Stomach smooth muscle (tissue), 2 donors: Measurements from ENCODE around the gene ZNF217.
"Not testable (repeated sequence)": the region's sequence is repeated elsewhere in the genome, so short reads cannot be mapped to it uniquely, and the experiment has no call there.

Experiments used
- H3K27ac ChIP-seq: one replicate; pipeline ENCODE4 v1.7.0; 2013; ENCODE audit warnings: mild to moderate bottlenecking, low read length, inconsistent platforms
- H3K27me3 ChIP-seq, 2 donors: one replicate each; pipeline ENCODE4 v1.7.0; 2013; ENCODE audit warnings: low read length in 2 of 2; ENCODE audit not compliant: insufficient read depth in 2 of 2, control insufficient read depth in 1 of 2
- H3K36me3 ChIP-seq, 2 donors: one replicate each; pipeline ENCODE4 v1.7.0; 2013; ENCODE audit warnings: low read length in 2 of 2; ENCODE audit not compliant: control insufficient read depth in 2 of 2, insufficient read depth in 2 of 2
- H3K4me1 ChIP-seq: one replicate; pipeline ENCODE4 v1.7.0; 2013; ENCODE audit warnings: low read length; ENCODE audit not compliant: control insufficient read depth, insufficient read depth
- H3K4me3 ChIP-seq, 2 donors: one replicate each; pipeline ENCODE4 v1.7.0; 2013; ENCODE audit warnings: low read length in 2 of 2
- H3K9ac ChIP-seq, 2 donors: one replicate each; pipeline ENCODE4 v1.7.0; 2013; ENCODE audit warnings: low read length in 2 of 2, mild to moderate bottlenecking in 1 of 2
- H3K9me3 ChIP-seq, 2 donors: one replicate each; pipeline ENCODE4 v1.7.0; 2013; ENCODE audit warnings: low read length in 2 of 2; ENCODE audit not compliant: control insufficient read depth in 2 of 2
- donor health status: healthy.
- donor health status: Pancreatic carcinoma.

Gene ZNF217

GRCh38 chr20:53574259-53574789, 19.3 kb downstream of the ZNF217 start:
- H3K9ac ChIP-seq = no peak overlapping the region
- no peaks in the 10 kb centered on the region for H3K9me3 ChIP-seq
- H3K36me3 ChIP-seq = peaks cover 0 to 12% of the 10 kb centered on the region in 2 donors
- peaks cover 5% of the 10 kb centered on the region for H3K4me1 ChIP-seq
- no peak overlapping the region for H3K4me3 ChIP-seq
- no peak overlapping the region for H3K27ac ChIP-seq
- H3K27me3 ChIP-seq = no peaks in the 10 kb centered on the region

- Histone ChIP-seq H3K9ac (no peak overlapping the region), H3K27me3 (no peaks in the 10 kb centered on the region), H3K9me3 (no peaks in the 10 kb centered on the region), H3K27ac (no peak overlapping the region), H3K4me3 (no peak overlapping the region), H3K4me1 (peaks cover 2% of the 10 kb centered on the region), H3K36me3 (peaks cover 0 to 11% of the 10 kb centered on the region in 2 donors)
Observed at GRCh38 chr20:53571555-53572286, 21.9 kb downstream of the ZNF217 start.

GRCh38 chr20:53570446-53571276, 23.0 kb downstream of the ZNF217 start:
- Histone ChIP-seq H3K27ac (no peak overlapping the region), H3K4me3 (no peak overlapping the region), H3K9me3 (no peaks in the 10 kb centered on the region), H3K9ac (no peak overlapping the region), H3K27me3 (no peaks in the 10 kb centered on the region), H3K36me3 (peaks cover 0 to 2% of the 10 kb centered on the region in 2 donors), H3K4me1 (peaks cover 2% of the 10 kb centered on the region)

GRCh38 chr20:53569606-53570307, 23.9 kb downstream of the ZNF217 start:
- H3K36me3 ChIP-seq = no peaks in the 10 kb centered on the region
- no peak overlapping the region for H3K4me3 ChIP-seq
- H3K9ac ChIP-seq = no peak overlapping the region
- H3K27ac ChIP-seq = no peak overlapping the region
- H3K9me3 ChIP-seq = no peaks in the 10 kb centered on the region
- H3K4me1 ChIP-seq = peaks cover 2% of the 10 kb centered on the region
- H3K27me3 ChIP-seq = no peaks in the 10 kb centered on the region

GRCh38 chr20:53569005-53569404, 24.6 kb downstream of the ZNF217 start:
- no peaks in the 10 kb centered on the region for H3K27me3 ChIP-seq
- no peak overlapping the region for H3K9ac ChIP-seq
- no peak overlapping the region for H3K27ac ChIP-seq
- no peaks in the 10 kb centered on the region for H3K9me3 ChIP-seq
- no peak overlapping the region for H3K4me3 ChIP-seq
- no peaks in the 10 kb centered on the region for H3K36me3 ChIP-seq
- H3K4me1 ChIP-seq = peaks cover 2% of the 10 kb centered on the region

- no peaks in the 10 kb centered on the region for H3K36me3 ChIP-seq
- H3K27ac ChIP-seq = no peak overlapping the region
- H3K9ac ChIP-seq = no peak overlapping the region
- H3K9me3 ChIP-seq = no peaks in the 10 kb centered on the region
- H3K4me3 ChIP-seq = no peak overlapping the region
- H3K4me1 ChIP-seq = peaks cover 2% of the 10 kb centered on the region
- no peaks in the 10 kb centered on the region for H3K27me3 ChIP-seq
Observed at GRCh38 chr20:53568351-53568750, 25.3 kb downstream of the ZNF217 start.

GRCh38 chr20:53567379-53567917, 26.2 kb downstream of the ZNF217 start:
- Histone ChIP-seq H3K9me3 (no peaks in the 10 kb centered on the region), H3K4me3 (no peak overlapping the region), H3K4me1 (peaks cover 2% of the 10 kb centered on the region), H3K27me3 (no peaks in the 10 kb centered on the region), H3K9ac (no peak overlapping the region), H3K36me3 (no peaks in the 10 kb centered on the region), H3K27ac (no peak overlapping the region)

- H3K9me3 ChIP-seq, H3K9ac ChIP-seq, H3K27me3 ChIP-seq, H3K27ac ChIP-seq, H3K4me1 ChIP-seq, H3K36me3 ChIP-seq, H3K4me3 ChIP-seq: not testable (repeated sequence)
Observed at GRCh38 chr20:53566623-53567022, 27.0 kb downstream of the ZNF217 start.

GRCh38 chr20:53565254-53565653, 28.4 kb downstream of the ZNF217 start:
- Histone ChIP-seq H3K27ac (no peak overlapping the region), H3K4me1 (peaks cover 2% of the 10 kb centered on the region), H3K4me3 (no peak overlapping the region), H3K36me3 (no peaks in the 10 kb centered on the region), H3K9ac (no peak overlapping the region), H3K9me3 (no peaks in the 10 kb centered on the region), H3K27me3 (no peaks in the 10 kb centered on the region)

- not testable (repeated sequence) for H3K9me3 ChIP-seq, H3K27me3 ChIP-seq, H3K27ac ChIP-seq, H3K9ac ChIP-seq, H3K4me1 ChIP-seq, H3K4me3 ChIP-seq, H3K36me3 ChIP-seq
Observed at GRCh38 chr20:53562104-53562764, 31.4 kb downstream of the ZNF217 start.
